Ascending aorta (tissue), 2 donors: ENCODE measurements around the gene MTMR12. TPM values are rescaled to one million over a fixed set of nuclear protein-coding genes. Genes with fewer than 3 reads are reported as not detected.

Source experiments
- DNase-seq, 2 donors: peaks; one replicate each; pipeline ENCODE4 v3.0.0-alpha.2; 2019; ENCODE audit warnings: low spot score in 2 of 2
- H3K27ac ChIP-seq, 2 donors: fragments of 200-600 bp; sonication (generic); one replicate each; pipeline ENCODE4 v1.5.1; 2016 to 2017; ENCODE audit warnings: mild to moderate bottlenecking in 1 of 2
- H3K27me3 ChIP-seq: fragments of 200-600 bp; sonication (generic); one replicate; pipeline ENCODE4 v1.5.1; 2017
- H3K36me3 ChIP-seq, 2 donors: fragments of 200-600 bp; sonication (generic); one replicate each; pipeline ENCODE4 v1.5.1; 2016
- H3K4me1 ChIP-seq, 2 donors: fragments of 200-600 bp; sonication (generic); one replicate each; pipeline ENCODE4 v1.5.1; 2016 to 2017; ENCODE audit warnings: mild to moderate bottlenecking in 1 of 2
- H3K4me3 ChIP-seq, 2 donors: fragments of 200-600 bp; sonication (generic); one replicate each; pipeline ENCODE4 v1.5.1; 2016 to 2017; ENCODE audit warnings: mild to moderate bottlenecking in 1 of 2
- H3K9me3 ChIP-seq, 2 donors: fragments of 200-600 bp; sonication (generic); one replicate each; pipeline ENCODE4 v1.5.1; 2016
- CTCF ChIP-seq, 3 experiments: fragments of 200-600 bp in 2 of 3; fragments of 450-650 bp in 1 of 3; sonication (generic) in 2 of 3; IDR thresholded peaks; one replicate each; pipeline ENCODE4 v1.5.1; 2016 to 2019; ENCODE audit warnings: antibody characterized with exemption in 3 of 3, mild to moderate bottlenecking in 1 of 3, moderate library complexity in 1 of 3
- intact Hi-C: fragments of 100-400 bp; cut with DNase I; formaldehyde crosslinking; loops from one replicate; pipeline ENCODE4 v1.15.1; 2023
- total RNA-seq: library from RNA; depleted of rRNA; stranded (reverse); fragments of >200 nt; gene quantifications from one replicate; pipeline ENCODE4 v1.1.0, GENCODE V29; 2016

Gene MTMR12
- total RNA-seq, 1 donor from 2014 or later, result 19.5 TPM

GRCh38 chr5:32233220-32233695, 79.5 kb downstream of the MTMR12 start:
- H3K27me3 ChIP-seq, result no peaks in the 10 kb centered on the region
- no peaks in the 10 kb centered on the region for H3K9me3 ChIP-seq
- intact Hi-C loops, result loop anchor here (2.0 to 10.0 kb wide), 4 partner anchors 58 to 382 kb away; partner anchors contain the start of genes GOLPH3, MTMR12 and SUB1
- no peak overlapping the region for H3K4me3 ChIP-seq
- TF ChIP-seq CTCF (IDR thresholded peaks at IDR 0.05), result no peak
- H3K4me1 ChIP-seq, result peaks cover 0 to 22% of the 10 kb centered on the region in 2 donors
- H3K27ac ChIP-seq, result peak overlapping the region; percentile 58 to 65
- no peak for DNase-seq
- H3K36me3 ChIP-seq, result peaks cover 23 to 38% of the 10 kb centered on the region in 2 donors

- Histone ChIP-seq H3K27me3 (no peaks in the 10 kb centered on the region), H3K4me1 (peaks cover 0 to 22% of the 10 kb centered on the region in 2 donors), H3K36me3 (peaks cover 17 to 37% of the 10 kb centered on the region in 2 donors), H3K4me3 (no peak overlapping the region), H3K27ac (peak overlapping the region; percentile 58 to 65), H3K9me3 (no peaks in the 10 kb centered on the region)
- intact Hi-C loops, result loop anchor here (1.0 to 10.0 kb wide), 5 partner anchors 58 to 382 kb away; partner anchors contain the start of genes GOLPH3, MTMR12 and SUB1
- peak; percentile 73 to 80 (median 78) for TF ChIP-seq CTCF (IDR thresholded peaks at IDR 0.05)
- DNase-seq, result peak; percentile 37 to 86
Observed at GRCh38 chr5:32232441-32233219, 80.1 kb downstream of the MTMR12 start.

- peaks cover 11 to 31% of the 10 kb centered on the region in 2 donors for H3K36me3 ChIP-seq
- TF ChIP-seq CTCF (IDR thresholded peaks at IDR 0.05), result no peak
- H3K27ac ChIP-seq, result peak overlapping the region; percentile 58 to 65
- H3K4me1 ChIP-seq, result peaks cover 0 to 22% of the 10 kb centered on the region in 2 donors
- H3K4me3 ChIP-seq, result no peak overlapping the region
- H3K9me3 ChIP-seq, result no peaks in the 10 kb centered on the region
- DNase-seq, result no peak
- intact Hi-C loops, result loop anchor here (1.0 to 10.0 kb wide), 5 partner anchors 57 to 383 kb away; partner anchors contain the start of genes GOLPH3, MTMR12 and SUB1
- H3K27me3 ChIP-seq, result no peaks in the 10 kb centered on the region
Observed at GRCh38 chr5:32231929-32232328, 80.8 kb downstream of the MTMR12 start.

- no peak for TF ChIP-seq CTCF (IDR thresholded peaks at IDR 0.05)
Observed at GRCh38 chr5:32231241-32231640, 81.5 kb downstream of the MTMR12 start.

GRCh38 chr5:32230356-32231099, 82.2 kb downstream of the MTMR12 start:
- H3K36me3 ChIP-seq, result peaks cover 8 to 22% of the 10 kb centered on the region in 2 donors
- TF ChIP-seq CTCF (IDR thresholded peaks at IDR 0.05), result no peak
- H3K4me1 ChIP-seq, result peaks cover 0 to 22% of the 10 kb centered on the region in 2 donors
- intact Hi-C loops, result loop anchor here (5.0 to 10.0 kb wide), 3 partner anchors 82 to 384 kb away; partner anchors contain the start of genes MTMR12 and SUB1
- H3K27me3 ChIP-seq, result no peaks in the 10 kb centered on the region
- DNase-seq, result no peak
- no peak overlapping the region for H3K4me3 ChIP-seq
- no peaks in the 10 kb centered on the region for H3K9me3 ChIP-seq
- H3K27ac ChIP-seq, result no peak overlapping the region

More at GRCh38 chr5:32231241-32231640, 81.5 kb downstream of the MTMR12 start:
- Histone ChIP-seq H3K27ac (no peak overlapping the region), H3K4me1 (peaks cover 0 to 22% of the 10 kb centered on the region in 2 donors), H3K9me3 (no peaks in the 10 kb centered on the region), H3K4me3 (no peak overlapping the region), H3K27me3 (no peaks in the 10 kb centered on the region), H3K36me3 (peaks cover 9 to 25% of the 10 kb centered on the region in 2 donors)
- intact Hi-C loops, result loop anchor here (5.0 to 10.0 kb wide), 3 partner anchors 81 to 384 kb away; partner anchors contain the start of genes MTMR12 and SUB1
- DNase-seq, result no peak
